ACC112 (cell line): ENCODE results near the gene ZNF593OS.
A peak's percentile ranks its signal among the peaks of the same experiment; 100 is the strongest.

ENCODE experiments used
- H2AFZ ChIP-seq: fragments of 200-600 bp; sonication (generic); one replicate; pipeline ENCODE4 v1.6.0; 2017; ENCODE audit warnings: antibody characterized with exemption, low read length; ENCODE audit not compliant: unreplicated experiment
- H3K27ac ChIP-seq: fragments of 200-600 bp; sonication (generic); 2 replicates; pipeline ENCODE4 v1.5.1; 2014; ENCODE audit warnings: low read depth, mild to moderate bottlenecking, antibody characterized with exemption, low read length, moderate library complexity
- H3K27me3 ChIP-seq: fragments of 200-600 bp; sonication (generic); 2 replicates; pipeline ENCODE4 v1.6.1; 2014; ENCODE audit warnings: mild to moderate bottlenecking, antibody characterized with exemption, low read length, moderate library complexity, mixed read lengths; ENCODE audit not compliant: insufficient read depth
- H3K36me3 ChIP-seq: fragments of 200-600 bp; sonication (generic); 2 replicates; pipeline ENCODE4 v1.6.1; 2016; ENCODE audit warnings: mild to moderate bottlenecking, antibody characterized with exemption, low read length, moderate library complexity, mixed read lengths; ENCODE audit not compliant: insufficient read depth
- H3K4me1 ChIP-seq: fragments of 200-600 bp; sonication (generic); one replicate; pipeline ENCODE4 v1.6.1; 2016; ENCODE audit warnings: low read length, mixed read lengths; ENCODE audit not compliant: insufficient read depth, unreplicated experiment, control insufficient read depth
- H3K4me3 ChIP-seq: fragments of 200-600 bp; sonication (generic); 2 replicates; pipeline ENCODE4 v1.5.1; 2014; ENCODE audit warnings: mild to moderate bottlenecking, low read depth, low read length
- H3K79me2 ChIP-seq: fragments of 200-600 bp; sonication (generic); one replicate; pipeline ENCODE4 v1.6.0; 2016; ENCODE audit warnings: low read length; ENCODE audit not compliant: control insufficient read depth, unreplicated experiment, insufficient read depth

ZNF593OS gene

DNA sequence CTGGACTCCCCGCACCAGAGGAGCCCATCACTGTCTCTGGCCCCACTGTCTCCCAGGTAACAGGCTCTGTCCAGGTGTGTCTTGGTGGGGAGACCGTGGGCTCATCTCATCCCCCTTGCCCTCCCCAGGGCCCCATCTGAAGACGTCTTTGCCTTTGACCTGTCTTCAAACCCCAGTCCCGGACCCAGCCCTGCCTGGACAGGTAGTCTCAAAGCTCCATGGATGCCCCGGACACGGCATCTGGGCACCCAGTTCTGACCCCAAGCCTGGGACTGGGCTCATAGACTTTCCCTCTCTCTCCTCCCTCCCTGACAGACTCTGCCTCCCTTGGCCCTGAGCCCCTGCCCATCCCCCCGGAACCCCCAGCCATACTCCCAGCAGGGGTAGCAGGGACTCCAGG is 12.5 kb upstream of the ZNF593OS start:
- H3K4me3 ChIP-seq = no peak overlapping the region
- no peak overlapping the region for H3K27ac ChIP-seq
- H3K27me3 ChIP-seq = no peaks in the 10 kb centered on the region
- H3K79me2 ChIP-seq = no peaks in the 10 kb centered on the region
- H2AFZ ChIP-seq = no peak overlapping the region
- no peaks in the 10 kb centered on the region for H3K36me3 ChIP-seq
- no peaks in the 10 kb centered on the region for H3K4me1 ChIP-seq

DNA sequence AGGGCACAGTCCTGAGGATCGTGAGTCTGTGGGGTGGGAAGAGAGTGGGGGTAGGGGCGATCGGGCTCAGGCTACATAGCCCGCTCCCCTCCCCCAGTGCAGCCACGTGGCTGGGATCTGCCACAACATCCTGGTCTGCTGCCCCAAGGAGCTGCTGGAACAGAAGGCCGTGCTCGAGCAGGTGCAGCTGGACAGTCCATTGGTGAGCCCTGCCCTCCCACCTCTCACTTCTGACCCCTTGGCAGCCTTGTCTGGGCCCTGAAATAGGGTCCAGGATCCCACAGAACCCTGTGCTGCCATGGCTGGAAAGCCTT is 10.7 kb upstream of the ZNF593OS start:
- Histone ChIP-seq H3K27me3 (no peaks in the 10 kb centered on the region), H3K27ac (no peak overlapping the region), H3K36me3 (no peaks in the 10 kb centered on the region)

DNA sequence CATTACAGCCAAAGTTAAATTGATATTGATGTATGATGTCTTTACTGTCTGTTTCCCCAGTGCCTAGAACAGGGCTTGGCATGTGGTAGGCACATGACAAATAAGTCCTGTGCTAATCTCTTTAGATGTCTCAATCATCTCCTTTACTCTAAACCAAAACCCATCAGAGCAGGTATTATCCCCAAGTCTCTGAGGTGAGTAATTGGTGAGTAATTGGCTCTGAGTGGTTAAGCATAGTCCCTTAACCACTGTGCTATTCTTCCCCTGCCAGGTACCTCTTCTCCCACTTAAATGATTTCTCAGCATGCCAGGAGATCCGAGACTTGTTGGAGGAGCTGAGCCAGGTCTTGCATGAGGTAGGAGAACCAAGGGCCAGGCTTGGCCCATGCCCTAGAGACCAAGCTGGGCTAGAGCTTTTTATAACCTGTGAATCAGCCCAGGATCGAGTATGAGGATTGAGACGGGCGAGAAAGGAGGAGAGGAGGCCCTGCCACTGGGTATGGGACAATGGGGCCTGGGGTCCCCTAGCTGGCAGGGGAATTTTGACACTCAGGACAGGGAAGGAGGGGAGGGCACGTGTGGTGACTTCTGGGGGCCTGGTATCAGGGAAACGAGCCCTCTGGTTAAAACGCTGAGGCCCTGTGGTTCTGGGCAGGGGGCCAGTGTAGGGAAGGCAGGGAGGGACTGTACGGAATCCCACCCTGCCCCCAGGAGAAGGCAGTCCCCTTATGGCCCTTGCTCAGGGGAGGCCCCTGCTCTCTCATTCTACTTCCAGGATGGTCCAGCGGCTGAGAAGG is 10.2 kb upstream of the ZNF593OS start:
- Histone ChIP-seq H3K27me3 (no peaks in the 10 kb centered on the region), H3K27ac (no peak overlapping the region), H3K4me1 (no peaks in the 10 kb centered on the region), H3K36me3 (no peaks in the 10 kb centered on the region), H3K4me3 (no peak overlapping the region), H2AFZ (no peak overlapping the region), H3K79me2 (no peaks in the 10 kb centered on the region)

More for the DNA sequence above, 10.7 kb upstream of the ZNF593OS start:
- H3K4me3 ChIP-seq = no peak overlapping the region
- no peaks in the 10 kb centered on the region for H3K79me2 ChIP-seq
- no peaks in the 10 kb centered on the region for H3K4me1 ChIP-seq
- no peak overlapping the region for H2AFZ ChIP-seq

DNA sequence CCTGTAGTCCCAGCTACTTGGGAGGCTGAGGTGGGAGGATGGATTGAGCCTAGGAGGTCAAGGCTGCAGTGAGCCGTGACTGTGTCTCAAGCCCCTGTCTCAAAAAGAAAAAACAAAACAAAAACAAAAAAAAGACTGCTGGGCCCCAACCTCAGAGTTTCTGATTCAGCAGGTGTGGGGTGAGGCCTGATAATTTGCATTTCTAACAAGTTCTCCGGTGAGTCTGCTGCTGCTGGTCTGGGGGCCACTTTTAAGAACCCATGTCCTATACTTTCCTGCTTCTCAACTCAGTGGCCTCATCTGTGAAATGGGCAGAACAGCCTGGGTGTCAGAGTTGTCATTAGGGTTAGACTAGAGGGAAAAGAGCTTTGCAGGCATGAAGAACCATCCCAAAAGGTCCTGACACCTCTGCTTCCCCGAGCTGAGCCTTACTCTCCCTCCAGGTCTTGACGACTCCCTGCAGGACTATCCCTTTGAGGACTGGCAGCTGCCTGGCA is 8.4 kb upstream of the ZNF593OS start:
- no peaks in the 10 kb centered on the region for H3K79me2 ChIP-seq
- no peaks in the 10 kb centered on the region for H3K4me1 ChIP-seq
- no peaks in the 10 kb centered on the region for H3K27me3 ChIP-seq
- no peak overlapping the region for H3K4me3 ChIP-seq
- no peak overlapping the region for H2AFZ ChIP-seq
- H3K27ac ChIP-seq = no peak overlapping the region
- H3K36me3 ChIP-seq = no peaks in the 10 kb centered on the region

DNA sequence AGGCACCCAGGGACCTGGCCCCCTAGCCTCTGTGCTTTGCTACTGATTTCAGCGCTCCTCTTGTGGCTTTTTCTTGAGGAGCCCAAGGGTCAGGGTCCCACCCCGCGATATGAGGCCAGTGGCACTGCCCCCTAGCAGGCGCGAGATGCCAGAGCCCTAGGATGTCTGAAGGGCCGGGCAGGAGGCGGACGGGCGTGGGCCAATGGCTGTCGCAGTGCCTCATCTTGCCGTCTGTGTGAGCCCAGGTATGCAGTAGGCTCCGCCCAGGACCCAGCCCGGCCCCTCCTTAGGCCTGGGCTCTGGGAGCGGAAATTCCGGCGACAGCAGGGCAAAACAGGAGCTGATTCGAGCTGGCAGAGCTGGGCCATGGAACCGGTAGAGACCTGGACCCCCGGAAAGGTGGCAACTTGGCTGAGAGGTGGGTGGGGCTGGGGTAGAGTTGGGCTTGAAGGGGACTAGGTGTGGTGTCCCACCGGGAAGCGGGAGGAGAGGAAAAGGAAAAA is 5.6 kb upstream of the ZNF593OS start, which contains the start of gene CNKSR1:
TSS of gene CNKSR1 (plus strand) at position 310 of the 503 bp plus-strand sequence. CDS start at position 367, 57 bp downstream.
- Histone ChIP-seq H3K4me1 (no peaks in the 10 kb centered on the region), H2AFZ (no peak within 1 kb of the TSS), H3K4me3 (no peak within 1 kb of the TSS), H3K79me2 (no peaks in the 10 kb centered on the region), H3K27me3 (no peaks in the 10 kb centered on the region), H3K27ac (no peak within 1 kb of the TSS), H3K36me3 (no peaks in the 10 kb centered on the region)

DNA sequence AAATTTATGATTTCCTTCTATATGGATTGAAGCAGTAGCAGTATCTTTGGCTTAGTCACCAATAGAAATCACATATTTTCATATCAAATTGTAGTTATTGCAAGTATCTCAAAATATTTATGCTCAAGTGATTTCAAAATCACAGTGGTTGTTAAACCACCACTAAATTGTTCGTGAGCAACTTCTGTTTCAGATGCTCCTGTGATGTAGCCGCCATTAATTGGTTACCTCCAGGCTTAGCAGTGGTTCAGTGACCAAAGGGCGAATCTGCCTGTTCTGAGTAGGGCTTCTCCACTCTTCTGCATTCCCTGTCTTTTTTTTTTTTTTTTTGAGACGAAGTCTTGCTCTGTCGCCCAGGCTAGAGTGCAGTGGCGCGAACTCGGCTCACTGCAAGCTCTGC is 3.7 kb upstream of the ZNF593OS start:
- Histone ChIP-seq H3K27ac (no peak overlapping the region), H3K27me3 (no peaks in the 10 kb centered on the region), H3K4me3 (no peak overlapping the region), H3K79me2 (peaks cover 11% of the 10 kb centered on the region), H3K36me3 (no peaks in the 10 kb centered on the region), H3K4me1 (no peaks in the 10 kb centered on the region), H2AFZ (no peak overlapping the region)

DNA sequence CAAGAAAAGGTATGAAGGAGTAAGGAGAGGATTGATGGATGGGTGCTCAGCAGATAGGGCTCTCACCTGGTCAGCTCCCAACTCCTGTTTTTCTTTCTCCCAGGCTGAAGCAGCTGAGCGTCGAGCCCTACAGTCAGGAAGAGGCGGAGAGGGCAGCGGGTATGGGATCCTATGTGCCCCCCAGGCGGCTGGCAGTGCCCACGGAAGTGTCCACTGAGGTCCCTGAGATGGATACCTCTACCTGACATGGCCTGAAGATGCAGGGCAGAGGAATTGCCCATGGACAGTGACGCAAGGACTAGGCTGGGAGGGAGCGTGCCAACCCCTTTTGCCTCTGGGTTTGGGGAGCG is 1.2 kb downstream of the ZNF593OS start:
- peaks cover 17% of the 10 kb centered on the region for H3K79me2 ChIP-seq
- no peaks in the 10 kb centered on the region for H3K27me3 ChIP-seq
- H3K27ac ChIP-seq = no peak overlapping the region
- H2AFZ ChIP-seq = peak overlapping the region; percentile 94
- peaks cover 7% of the 10 kb centered on the region for H3K4me1 ChIP-seq
- H3K36me3 ChIP-seq = no peaks in the 10 kb centered on the region
- peak overlapping the region; percentile 96 for H3K4me3 ChIP-seq

DNA sequence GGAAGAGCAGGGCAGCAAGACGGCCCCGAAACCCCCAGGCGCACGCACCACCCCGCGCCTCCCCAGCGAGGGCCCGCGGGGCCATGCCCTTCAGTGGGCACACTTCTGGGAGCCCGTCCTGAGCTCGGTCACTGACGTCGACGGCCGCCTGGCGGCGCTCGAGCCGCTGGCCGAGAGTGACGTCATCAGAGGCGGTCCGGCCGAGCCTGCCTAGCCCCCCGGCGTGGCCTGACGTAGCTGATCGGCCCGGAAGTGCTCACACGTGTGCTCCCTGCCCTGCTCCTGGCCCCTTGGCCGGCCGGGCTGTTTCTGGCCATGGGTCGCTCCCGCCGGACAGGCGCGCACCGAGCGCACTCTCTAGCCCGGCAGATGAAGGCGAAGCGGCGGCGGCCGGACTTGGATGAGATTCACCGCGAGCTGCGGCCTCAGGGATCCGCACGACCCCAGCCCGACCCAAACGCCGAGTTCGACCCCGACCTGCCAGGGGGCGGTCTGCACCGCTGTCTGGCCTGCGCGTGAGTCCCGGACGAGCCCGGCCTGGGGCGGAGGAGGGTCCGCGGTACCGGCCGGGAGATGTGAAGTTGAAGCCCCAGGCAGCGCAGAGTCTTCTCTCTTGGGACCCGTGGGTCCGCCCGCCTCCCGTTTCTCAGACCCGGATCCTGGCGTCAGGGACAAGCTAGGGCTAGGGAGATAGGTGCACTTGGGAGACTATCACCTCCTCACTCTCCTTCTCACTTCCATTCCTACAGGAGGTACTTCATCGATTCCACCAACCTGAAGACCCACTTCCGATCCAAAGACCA is 1.8 kb downstream of the ZNF593OS start, which contains the start of gene ZNF593:
TSS of gene ZNF593 (plus strand) at position 240 of the 803 bp plus-strand sequence. CDS start at position 316, 76 bp downstream.
- peaks cover 7% of the 10 kb centered on the region for H3K4me1 ChIP-seq
- no peaks in the 10 kb centered on the region for H3K36me3 ChIP-seq
- H3K4me3 ChIP-seq = peak within 1 kb of the TSS; percentile 96
- H3K79me2 ChIP-seq = peaks cover 17% of the 10 kb centered on the region
- peak within 1 kb of the TSS; percentile 95 for H2AFZ ChIP-seq
- H3K27me3 ChIP-seq = no peaks in the 10 kb centered on the region
- H3K27ac ChIP-seq = peak within 1 kb of the TSS; percentile 50; the same call in 1 of the 2 replicates

DNA sequence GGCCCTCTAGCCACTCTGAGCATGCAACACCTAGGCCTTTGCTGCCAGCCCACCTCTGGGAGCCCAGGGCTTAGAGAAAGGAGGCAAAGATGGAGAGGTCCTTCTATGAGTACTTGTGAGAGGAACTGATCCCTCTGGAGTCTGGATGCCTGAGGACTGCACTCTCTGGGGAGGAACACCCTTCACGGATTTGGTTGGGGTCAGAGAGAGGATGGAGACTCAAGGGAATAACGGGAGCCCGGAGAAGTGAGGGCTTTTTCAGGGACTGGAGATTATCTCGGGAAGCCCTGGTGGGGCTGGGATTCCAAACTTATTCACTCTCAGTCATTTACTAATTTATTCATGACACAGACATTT is 2.5 kb downstream of the ZNF593OS start:
- H3K4me1 ChIP-seq = peaks cover 7% of the 10 kb centered on the region
- H3K36me3 ChIP-seq = no peaks in the 10 kb centered on the region
- peaks cover 17% of the 10 kb centered on the region for H3K79me2 ChIP-seq
- no peaks in the 10 kb centered on the region for H3K27me3 ChIP-seq
- no peak overlapping the region for H3K27ac ChIP-seq
- H2AFZ ChIP-seq = peak overlapping the region; percentile 95
- H3K4me3 ChIP-seq = peak overlapping the region; percentile 96

DNA sequence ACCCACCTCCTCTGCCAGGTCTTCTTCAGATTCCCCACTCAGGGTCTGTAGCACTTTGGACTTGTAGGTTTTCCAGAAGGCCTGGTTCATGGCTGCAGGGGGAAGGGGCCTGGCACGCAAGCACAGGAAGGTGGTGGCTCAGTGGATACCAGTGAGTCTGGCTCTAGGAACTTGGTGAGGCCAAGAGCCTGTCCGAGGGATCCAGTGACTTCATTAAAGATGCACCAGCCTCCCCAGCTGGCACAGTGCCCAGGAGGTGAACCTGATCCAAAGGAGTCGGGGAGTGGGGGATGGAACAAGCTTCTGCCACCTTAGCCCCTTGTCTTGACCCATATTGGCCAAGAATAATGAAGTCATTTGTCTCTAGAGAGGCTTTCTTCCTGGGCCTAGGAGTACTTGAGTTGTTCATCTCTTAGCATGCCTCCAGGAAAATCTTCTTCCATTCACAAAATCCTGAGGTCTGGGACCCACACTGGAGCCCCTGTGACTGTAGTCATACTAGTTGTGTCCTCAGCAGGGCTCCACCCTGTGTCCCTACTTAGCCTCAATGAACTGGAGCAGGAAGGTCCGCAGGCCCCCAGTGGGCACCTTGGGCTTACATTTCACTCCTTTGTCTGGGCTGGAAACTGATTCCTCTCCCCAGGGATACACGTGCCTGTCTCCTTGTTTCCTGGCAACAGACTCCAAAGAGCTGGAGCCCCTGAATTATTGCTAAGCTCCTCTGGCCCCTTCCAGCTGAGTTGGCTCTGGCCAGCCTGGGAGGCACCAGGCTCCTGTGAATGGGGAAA is 3.0 kb downstream of the ZNF593OS start, which contains the start of gene C1orf232:
TSS of gene C1orf232 (minus strand) at position 554 of the 788 bp plus-strand sequence. CDS start at position 90, 464 bp downstream.
- Histone ChIP-seq H3K79me2 (peaks cover 17% of the 10 kb centered on the region), H3K4me3 (peak within 1 kb of the TSS; percentile 96), H3K27ac (peak within 1 kb of the TSS; percentile 50; the same call in 1 of the 2 replicates), H3K27me3 (peaks cover 4% of the 10 kb centered on the region; the same call in 1 of the 2 replicates), H3K36me3 (no peaks in the 10 kb centered on the region), H3K4me1 (peaks cover 7% of the 10 kb centered on the region), H2AFZ (peak within 1 kb of the TSS; percentile 95)
